HUDEP-2 (cell line): ENCODE data around the gene SNAI3.
A peak's percentile ranks its signal among the peaks of the same experiment; 100 is the strongest.

ENCODE experiments used
- DNase-seq, 76 experiments: peaks; one replicate each; lab custom pipeline; 2025; ENCODE audit not compliant: unreplicated experiment in 76 of 76; lab: John Stamatoyannopoulos, UW

Gene SNAI3

GRCh38 chr16:88693420-88694177, 7.3 kb upstream of the SNAI3 start:
- no peak for DNase-seq

DNA sequence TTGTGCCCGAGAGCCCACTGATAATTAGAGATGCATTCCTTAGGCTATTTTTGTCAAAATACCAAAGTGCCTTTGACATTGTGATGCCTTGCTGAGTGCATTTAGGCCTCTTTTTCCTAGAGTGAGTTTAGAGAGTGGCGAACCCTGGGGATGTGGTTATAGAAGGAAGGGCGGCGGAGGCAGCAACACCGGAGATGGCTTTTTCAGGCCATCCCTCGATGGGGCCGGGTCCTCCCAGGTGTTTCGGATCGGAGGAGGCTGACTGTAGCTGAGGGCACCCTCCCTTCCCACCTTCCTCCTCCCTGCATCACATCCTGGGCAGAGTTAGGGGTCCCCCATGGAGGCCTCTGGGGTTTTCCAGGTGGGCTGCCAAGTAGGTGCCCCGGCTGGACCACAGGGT, 6.6 kb upstream of the SNAI3 start:
- no peak for DNase-seq

- DNase-seq: peak in 14 of 76 experiments; percentile 14 to 52 (median 30)
Measured at GRCh38 chr16:88691924-88692560, 5.7 kb upstream of the SNAI3 start.

- DNase-seq: no peak
Measured at GRCh38 chr16:88691129-88691813, 5.0 kb upstream of the SNAI3 start.

DNA sequence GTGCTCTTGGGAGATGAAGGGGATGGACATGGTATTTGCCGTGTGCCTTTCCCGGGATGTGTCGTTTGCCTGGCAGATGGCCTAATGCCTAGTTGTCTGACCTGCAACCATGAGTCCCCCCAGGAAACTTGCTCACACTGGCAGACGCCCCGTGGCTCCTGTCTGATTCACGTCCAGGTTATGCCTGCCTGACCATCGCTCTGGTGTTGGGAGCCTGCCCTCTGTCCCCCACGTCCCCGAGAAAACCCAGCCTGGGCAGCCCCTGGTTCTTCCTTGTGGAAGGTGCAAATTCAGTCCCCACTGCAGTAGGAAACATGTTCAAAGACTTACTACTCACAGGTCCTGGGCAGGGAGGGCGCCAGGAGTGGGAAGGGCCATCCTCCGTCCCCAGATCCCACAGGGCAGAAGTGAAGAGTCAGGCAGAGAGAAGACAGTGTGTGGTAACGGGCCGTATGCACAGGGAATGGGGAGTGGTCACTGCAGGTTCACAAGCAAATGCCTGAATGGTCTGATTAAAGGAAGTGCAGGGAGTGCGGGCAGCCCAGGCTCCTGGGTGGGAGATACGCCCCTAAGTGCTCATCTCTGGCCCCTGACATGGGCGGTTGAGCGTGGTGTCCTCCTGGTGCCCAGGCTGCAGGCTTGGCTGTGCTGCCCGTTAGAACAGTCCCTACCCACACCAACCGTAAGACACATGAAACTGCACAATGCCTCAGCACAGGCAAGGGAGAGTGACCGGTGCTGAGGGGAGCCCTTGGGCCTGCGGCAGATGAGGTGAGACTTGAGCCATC, 4.2 kb upstream of the SNAI3 start:
- no peak for DNase-seq

DNA sequence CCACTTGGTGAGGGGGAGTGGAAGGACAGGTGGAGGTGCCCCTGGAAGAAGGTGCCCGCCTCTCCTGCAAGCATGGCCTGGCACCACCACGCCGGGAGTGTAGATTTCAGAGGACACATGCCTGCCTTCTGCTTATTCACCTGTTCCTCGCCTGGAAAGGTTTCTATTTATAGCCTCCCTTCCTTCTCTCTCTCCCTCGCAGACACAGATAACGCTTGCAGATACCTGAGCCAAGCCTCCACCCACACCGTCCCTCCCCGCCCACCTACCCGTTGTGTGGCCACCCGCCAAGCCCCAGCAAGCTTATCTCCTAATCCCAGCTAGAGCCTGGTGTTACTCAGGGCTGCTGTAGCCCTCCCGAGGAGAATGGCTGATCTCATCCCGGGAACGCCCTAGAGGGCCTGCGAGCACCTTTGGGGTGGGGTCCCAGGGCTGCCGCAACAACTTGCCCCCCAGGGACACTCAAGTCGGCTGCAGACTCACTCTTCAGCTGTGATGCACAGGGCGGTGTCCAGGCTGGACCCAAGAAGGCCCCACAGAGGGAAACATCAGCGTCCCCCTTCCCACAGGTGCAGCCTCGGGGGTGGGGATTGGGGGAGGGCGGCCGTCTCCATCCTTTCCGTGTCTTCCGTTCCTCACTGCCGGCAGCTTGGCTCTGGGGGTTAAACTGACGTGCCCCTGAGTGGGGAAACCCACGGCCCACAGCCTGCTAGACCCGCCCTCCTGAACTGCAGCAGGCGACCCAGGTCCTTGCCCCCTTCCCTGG, 1.9 kb upstream of the SNAI3 start:
- DNase-seq: peak in 74 of 76 experiments; percentile 6 to 93 (median 84)

DNA sequence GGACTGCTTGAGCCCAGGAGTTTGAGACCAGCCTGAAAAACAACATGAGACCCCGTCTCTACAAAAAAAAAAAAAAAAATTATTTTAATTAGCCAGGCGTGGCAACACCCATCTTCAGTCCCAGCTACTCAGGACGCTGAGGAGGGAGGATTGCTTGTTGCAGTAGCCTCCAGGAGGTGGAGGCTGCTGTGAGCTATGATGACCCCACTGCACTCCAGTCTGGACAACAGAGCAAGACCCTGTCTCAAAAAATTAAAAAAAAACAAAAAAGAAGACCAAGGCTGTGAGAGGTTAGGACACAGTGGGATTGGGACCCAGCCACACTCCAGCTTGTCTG, 1.3 kb upstream of the SNAI3 start:
- DNase-seq: peak in 4 of 76 experiments; percentile 27 to 37 (median 32)

DNA sequence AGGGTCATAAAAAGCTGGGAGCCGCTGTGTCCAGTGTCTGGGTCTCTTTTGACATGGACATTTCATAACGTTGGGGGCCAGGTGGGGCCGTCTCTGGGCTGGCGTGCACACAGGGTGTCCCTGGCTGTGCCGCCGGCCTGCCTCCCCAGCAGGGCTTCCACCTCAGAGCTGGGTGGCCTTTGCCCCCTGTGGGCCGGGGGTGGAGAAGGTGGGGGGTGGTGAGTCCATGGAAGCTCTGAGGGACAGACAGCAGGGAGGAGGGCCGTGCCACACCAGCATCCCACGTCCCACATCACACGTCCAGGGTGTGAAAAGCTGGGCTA, 908 bp upstream of the SNAI3 start:
- DNase-seq: no peak

GRCh38 chr16:88686062-88686438, 257 bp downstream of the SNAI3 start:
- peak in 2 of 76 experiments; percentile 8 to 9 for DNase-seq

GRCh38 chr16:88685156-88686061, 898 bp downstream of the SNAI3 start:
- peak in 3 of 76 experiments; percentile 13 to 21 (median 15) for DNase-seq

DNA sequence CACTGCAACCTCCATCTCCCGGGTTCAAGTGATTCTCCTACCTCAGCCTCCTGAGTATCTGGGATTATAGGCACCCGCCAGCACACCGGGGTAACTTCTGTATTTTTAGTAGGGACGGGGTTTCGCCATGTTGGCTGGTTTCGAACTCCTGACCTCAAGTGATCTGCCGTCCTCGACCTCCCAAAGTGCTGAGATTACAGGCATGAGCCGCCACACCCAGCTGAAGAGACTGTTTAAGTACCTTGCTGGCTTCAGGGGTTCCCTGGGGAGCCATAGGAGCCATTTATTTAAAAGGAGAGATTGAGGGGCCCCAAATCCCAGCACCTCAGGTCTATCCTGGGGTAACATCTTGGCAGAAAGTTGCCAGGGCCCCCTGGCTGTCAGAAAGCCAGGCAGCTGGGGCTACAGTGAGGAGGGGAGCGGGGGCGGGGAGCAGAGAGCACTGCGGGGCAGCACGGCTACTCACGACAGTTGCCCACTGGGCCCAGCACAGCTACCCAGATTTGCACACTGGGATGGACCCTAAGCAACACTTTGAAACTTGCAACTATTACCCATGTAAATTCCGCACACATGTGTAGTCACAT, 1.6 kb downstream of the SNAI3 start:
- no peak for DNase-seq

GRCh38 chr16:88681709-88682451, 4.4 kb downstream of the SNAI3 start:
- DNase-seq: no peak

- peak in 4 of 76 experiments; percentile 10 to 30 (median 22) for DNase-seq
Measured at GRCh38 chr16:88681084-88681680, 5.1 kb downstream of the SNAI3 start.

DNA sequence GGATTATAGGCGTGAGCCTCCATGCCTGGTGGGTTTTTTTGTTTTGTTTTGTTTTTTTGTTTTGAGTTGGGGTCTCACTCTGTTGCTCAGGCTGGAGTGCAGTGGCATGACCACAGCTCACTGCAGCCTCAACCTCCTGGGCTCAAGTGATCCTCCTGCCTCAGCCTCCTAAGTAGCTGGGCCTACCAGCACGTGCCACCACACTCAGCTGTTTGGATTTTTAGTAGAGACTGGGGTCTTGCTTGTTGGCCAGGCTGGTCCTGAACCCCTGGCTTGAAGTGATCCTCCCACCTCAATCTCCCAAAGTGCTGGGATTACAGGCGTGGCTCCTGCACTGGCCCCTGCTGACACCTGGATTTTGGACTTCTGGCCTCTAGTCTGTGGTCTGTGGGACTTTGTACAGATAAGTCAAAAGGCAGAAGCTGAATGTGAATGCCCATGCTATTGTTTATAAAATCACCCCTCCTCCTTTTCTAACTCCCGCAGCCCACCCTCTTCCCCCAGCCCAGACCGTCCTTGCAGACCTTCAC, 5.7 kb downstream of the SNAI3 start:
- DNase-seq: no peak

DNA sequence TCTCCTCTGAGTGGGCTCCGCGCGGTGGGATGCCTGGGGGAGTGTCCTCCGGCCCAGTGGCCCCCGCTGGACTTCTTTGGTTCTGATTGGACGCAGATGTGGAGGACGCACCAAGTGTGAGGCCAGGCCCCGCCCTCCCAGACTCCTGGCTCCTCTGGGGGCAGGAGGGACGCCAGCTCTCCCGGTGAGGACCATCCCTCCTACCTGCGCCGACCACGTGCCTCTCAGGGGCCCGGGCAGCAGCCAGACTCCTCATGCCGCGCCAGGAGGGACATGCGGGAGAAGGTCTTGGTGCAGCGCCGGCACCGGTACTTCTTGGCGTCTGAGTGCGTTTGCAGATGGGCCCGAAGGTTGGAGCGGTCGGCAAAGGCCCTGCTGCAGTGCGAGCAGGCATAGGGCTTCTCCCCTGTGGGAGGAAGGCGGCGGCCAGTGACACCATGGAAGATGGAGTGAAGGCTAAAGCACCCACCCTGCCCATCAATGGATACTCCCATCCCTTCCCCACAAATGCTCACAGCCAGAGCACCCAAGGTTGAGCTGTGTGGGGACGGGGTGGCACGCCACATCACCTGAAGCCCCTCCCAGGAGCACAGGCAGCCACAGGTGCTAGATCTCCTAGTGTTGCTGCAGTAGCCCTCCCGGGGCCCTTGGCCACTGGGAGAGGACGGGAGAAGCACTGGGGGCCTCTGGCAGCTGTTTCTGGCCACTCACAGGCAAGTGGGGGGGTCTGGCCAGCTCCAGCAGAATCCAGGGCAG, 7.9 kb downstream of the SNAI3 start:
- no peak for DNase-seq

- DNase-seq: no peak
Measured at GRCh38 chr16:88677721-88678120, 8.6 kb downstream of the SNAI3 start.
